ENCODE results near the gene PPM1J.

PPM1J gene

GRCh38 chr1:112704391-112704933, 10.7 kb downstream of the PPM1J start:
- DNase-seq: no peak

GRCh38 chr1:112703706-112704105, 11.4 kb downstream of the PPM1J start:
- DNase-seq: no peak

GRCh38 chr1:112702420-112703261, 12.5 kb downstream of the PPM1J start:
- no peak for DNase-seq

GRCh38 chr1:112702067-112702395, 13.1 kb downstream of the PPM1J start:
- DNase-seq: no peak

GRCh38 chr1:112701227-112702066, 13.7 kb downstream of the PPM1J start:
- no peak for DNase-seq

GRCh38 chr1:112700290-112701226, 14.6 kb downstream of the PPM1J start:
- DNase-seq: peak; percentile 66 to 85

DNA sequence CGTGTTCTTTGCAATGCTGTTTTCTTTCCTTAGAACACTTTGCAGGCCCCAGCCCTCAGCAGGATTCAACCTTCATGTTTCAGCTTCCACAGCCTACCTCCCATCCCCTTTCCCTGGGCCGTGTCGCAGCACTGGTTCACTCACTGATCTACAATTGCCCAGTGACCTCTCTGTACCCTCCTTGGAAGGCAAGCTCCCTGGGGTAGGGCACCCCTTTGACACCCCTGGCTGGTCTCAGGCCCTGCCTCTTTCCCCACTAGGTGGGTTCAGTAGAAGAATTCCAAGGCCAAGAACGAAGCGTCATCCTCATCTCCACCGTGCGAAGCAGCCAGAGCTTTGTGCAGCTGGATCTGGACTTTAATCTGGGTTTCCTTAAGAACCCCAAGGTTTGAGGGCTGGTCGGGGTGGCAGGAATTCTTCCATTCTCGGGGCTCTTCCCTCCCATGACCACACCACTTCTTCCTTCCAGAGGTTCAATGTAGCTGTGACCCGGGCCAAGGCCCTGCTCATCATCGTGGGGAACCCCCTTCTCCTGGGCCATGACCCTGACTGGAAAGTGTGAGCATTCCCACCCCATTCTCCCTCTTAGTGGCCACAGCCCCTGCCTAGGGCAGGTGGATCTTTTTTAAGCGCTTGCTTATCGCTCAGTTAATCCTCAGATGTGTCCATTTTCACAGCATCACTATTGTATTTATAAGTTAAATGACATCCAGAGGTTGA, 15.5 kb downstream of the PPM1J start:
- DNase-seq: no peak

GRCh38 chr1:112698366-112699310, 16.5 kb downstream of the PPM1J start:
- DNase-seq: peak; percentile 39 to 83

DNA sequence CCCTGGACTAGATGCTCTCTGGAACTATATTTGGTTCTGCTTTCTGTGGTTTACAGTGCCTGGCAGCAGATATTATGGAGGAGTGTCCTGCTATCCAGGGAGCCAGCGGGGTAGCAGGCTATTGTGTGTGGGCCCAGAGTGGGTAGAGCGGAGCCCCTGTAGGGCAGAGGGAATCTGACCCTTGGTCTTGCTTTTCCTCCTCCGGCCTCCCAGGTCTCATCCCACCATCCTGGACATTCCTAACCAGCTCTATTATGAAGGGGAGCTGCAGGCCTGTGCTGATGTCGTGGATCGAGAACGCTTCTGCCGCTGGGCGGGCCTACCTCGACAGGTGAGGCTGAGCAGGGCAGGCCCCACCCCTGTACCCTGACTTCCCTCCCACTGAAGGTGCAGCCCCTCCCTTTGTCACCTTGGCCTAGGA, 17.3 kb downstream of the PPM1J start:
- no peak for DNase-seq

DNA sequence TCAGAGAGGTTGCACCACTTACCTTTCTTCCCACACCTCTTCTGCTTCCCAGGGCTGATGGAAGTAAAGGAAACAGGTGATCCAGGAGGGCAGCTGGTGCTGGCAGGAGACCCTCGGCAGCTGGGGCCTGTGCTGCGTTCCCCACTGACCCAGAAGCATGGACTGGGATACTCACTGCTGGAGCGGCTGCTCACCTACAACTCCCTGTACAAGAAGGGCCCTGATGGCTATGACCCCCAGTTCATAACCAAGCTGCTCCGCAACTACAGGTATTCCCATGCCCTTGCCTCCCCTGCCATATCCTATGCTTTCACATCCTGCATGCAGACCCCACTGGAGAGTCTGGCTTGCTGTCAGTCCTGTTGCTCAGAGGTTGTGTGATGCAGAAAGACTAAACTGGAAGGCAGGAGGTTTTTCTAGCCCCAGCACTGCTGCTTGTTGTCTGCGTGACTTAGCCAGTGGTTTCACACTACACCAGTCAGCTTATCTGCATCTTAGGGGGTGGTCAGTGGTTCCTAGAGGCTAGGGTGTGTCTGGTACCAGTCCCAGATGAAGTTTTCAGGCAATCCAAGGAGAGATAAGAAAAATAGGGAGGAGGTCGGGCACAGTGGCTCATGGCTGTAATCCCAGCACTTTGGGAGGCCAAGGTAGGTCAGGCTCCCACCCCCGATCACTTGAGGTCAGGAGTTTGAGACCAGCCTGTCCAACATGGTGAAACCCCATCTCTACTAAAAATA, 18.4 kb downstream of the PPM1J start:
- no peak for DNase-seq

DNA sequence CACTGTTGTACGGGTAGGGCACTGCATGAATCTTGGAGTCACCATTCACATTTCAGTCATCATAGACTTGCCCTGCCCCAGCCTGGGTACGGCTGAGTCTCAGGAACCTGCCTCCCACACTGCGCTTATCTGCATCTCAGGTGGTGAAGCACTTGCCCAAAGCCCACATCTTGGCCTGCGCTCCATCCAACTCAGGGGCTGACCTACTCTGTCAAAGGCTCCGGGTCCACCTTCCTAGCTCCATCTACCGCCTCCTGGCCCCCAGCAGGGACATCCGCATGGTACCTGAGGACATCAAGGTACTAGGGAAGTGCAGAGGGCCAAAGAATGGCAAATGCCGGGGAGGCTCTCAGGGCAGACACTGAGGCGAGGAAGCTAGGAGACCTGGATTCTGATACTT, 19.9 kb downstream of the PPM1J start:
- DNase-seq: no peak

- no peak for DNase-seq
These were observed 20.7 kb downstream of the PPM1J start for GRCh38 chr1:112694363-112694929.

- DNase-seq: no peak
These were observed 21.3 kb downstream of the PPM1J start for GRCh38 chr1:112693821-112694220.

GRCh38 chr1:112692681-112693080, 22.5 kb downstream of the PPM1J start:
- DNase-seq: no peak

DNA sequence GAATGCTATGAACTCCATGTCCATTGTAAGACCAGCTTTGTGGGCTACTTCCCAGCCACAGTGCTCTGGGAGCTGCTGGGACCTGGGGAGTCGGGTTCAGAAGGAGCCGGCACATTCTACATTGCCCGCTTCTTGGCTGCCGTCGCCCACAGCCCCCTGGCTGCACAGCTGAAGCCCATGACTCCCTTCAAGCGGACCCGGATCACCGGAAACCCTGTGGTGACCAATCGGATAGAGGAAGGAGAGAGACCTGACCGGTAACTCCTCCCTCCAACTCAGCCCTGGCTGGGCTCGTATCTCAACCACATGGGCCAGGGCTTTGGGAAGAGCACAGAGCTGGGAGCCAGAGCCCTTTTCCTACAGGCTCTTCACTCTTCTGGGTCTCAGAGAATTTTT, 25.3 kb downstream of the PPM1J start:
- DNase-seq: no peak

- DNase-seq: no peak
These were observed 25.8 kb downstream of the PPM1J start for GRCh38 chr1:112689196-112689841.

DNA sequence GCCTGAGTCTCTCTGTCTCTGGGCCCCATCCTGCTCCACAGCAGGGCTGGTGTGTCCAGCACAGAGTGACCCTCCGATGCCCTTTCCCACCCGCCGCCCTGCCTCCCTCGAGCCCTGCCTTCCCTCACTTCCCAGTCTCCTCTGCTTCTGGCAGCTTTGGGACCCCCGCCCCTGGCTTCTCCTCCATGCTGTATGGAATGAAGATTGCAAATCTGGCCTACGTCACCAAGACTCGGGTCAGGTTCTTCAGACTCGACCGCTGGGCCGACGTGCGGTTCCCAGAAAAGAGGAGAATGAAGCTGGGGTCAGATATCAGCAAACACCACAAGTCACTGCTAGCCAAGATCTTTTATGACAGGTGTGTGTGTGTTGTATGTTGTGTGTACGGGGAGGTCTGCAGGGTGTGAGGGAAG, 26.3 kb downstream of the PPM1J start:
- no peak for DNase-seq

GRCh38 chr1:112687785-112688496, 27.2 kb downstream of the PPM1J start:
- DNase-seq: no peak
